ENCODE measurements around the gene BTRC. TPM values are rescaled to one million over a fixed set of nuclear protein-coding genes. Genes with fewer than 3 reads are reported as not detected.

Gene BTRC
- total RNA-seq, 1 donor from 2014 or later: 35.5 TPM

DNA sequence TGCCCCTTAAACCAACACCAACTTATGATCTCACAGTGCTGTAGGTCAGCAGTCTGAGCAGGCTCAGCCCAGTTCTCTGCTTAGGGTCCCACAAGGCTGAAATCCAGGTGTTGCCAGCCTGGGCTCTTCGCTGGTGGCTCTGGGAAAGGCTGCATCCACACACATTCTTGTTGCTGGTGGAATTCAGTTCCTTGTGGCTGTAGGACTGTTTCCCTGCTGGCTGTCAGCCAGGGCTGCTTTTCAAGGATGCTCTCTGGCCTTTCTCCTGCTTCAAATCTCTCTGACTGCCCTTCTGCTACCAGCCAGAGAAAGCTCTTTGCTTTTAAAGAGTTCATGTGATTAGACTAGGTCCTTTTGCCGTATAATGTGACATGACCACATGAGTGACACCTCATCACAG, 218.8 kb downstream of the BTRC start:
- H3K27ac Mint-ChIP-seq (ENCODE audit: unreplicated experiment): no peak overlapping the region
- no peaks in the 10 kb centered on the region for H3K9me3 Mint-ChIP-seq
- no peaks in the 10 kb centered on the region for H3K36me3 Mint-ChIP-seq (ENCODE audit: low read depth)
- TF ChIP-seq, protein P1, sequence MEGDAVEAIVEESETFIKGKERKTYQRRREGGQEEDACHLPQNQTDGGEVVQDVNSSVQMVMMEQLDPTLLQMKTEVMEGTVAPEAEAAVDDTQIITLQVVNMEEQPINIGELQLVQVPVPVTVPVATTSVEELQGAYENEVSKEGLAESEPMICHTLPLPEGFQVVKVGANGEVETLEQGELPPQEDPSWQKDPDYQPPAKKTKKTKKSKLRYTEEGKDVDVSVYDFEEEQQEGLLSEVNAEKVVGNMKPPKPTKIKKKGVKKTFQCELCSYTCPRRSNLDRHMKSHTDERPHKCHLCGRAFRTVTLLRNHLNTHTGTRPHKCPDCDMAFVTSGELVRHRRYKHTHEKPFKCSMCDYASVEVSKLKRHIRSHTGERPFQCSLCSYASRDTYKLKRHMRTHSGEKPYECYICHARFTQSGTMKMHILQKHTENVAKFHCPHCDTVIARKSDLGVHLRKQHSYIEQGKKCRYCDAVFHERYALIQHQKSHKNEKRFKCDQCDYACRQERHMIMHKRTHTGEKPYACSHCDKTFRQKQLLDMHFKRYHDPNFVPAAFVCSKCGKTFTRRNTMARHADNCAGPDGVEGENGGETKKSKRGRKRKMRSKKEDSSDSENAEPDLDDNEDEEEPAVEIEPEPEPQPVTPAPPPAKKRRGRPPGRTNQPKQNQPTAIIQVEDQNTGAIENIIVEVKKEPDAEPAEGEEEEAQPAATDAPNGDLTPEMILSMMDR (conservative IDR thresholded peaks at IDR 0.05): no peak
- no peaks in the 10 kb centered on the region for H3K4me1 Mint-ChIP-seq
- DNase-seq (ENCODE audit: low read depth, low spot score): no peak
- H3K27me3 Mint-ChIP-seq (ENCODE audit: low read depth): peaks cover 54% of the 10 kb centered on the region
- H3K4me3 Mint-ChIP-seq: no peak overlapping the region

DNA sequence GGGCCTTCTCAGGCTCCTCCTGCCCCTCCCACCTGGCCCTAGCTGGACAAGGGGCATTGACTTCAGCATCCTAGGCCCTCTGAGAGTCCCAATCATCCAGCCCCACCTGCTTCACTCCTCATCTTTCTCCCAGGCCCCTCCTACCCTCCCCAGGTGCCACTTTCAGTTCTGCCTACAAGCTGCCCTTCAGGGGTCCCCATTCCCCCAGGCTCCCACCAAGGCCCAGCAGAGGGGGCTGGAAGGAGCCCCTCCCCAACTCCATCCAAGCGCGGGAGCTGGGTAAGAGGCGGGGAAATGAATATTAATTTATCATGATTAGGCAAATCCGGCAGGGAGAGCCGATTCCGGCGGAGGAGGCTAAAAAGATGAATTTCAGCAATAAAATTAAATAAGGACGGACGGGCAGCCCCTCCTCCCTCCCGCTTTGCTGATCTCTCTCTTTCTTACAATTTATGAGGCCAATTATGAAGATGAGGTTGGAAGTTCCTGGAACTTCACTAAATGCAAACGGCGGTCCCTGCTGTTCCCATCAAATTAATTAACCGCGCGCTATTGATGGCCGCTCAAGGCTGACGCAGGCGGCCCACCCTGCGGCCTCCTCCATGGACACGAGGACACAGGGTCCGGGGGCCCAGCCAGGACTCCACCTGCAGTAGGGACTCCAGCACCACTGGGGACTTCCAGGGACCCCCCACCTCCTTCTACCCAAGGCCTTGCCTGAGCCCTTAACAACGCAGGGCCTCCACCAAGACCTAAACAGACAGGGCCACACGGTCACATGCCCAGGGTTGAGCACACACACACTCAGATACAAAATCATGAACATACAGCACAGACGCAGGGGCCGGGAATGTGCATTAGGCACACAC, 220.2 kb downstream of the BTRC start:
- TF ChIP-seq, protein P1 (conservative IDR thresholded peaks at IDR 0.05): no peak
- peak overlapping the region; percentile 41 for H3K4me3 Mint-ChIP-seq
- H3K36me3 Mint-ChIP-seq (ENCODE audit: low read depth): peaks cover 2% of the 10 kb centered on the region
- peaks cover 40% of the 10 kb centered on the region for H3K27me3 Mint-ChIP-seq (ENCODE audit: low read depth)
- DNase-seq (ENCODE audit: low read depth, low spot score): no peak
- peak overlapping the region; percentile 28 for H3K27ac Mint-ChIP-seq (ENCODE audit: unreplicated experiment)
- H3K9me3 Mint-ChIP-seq: no peaks in the 10 kb centered on the region
- H3K4me1 Mint-ChIP-seq: no peaks in the 10 kb centered on the region

DNA sequence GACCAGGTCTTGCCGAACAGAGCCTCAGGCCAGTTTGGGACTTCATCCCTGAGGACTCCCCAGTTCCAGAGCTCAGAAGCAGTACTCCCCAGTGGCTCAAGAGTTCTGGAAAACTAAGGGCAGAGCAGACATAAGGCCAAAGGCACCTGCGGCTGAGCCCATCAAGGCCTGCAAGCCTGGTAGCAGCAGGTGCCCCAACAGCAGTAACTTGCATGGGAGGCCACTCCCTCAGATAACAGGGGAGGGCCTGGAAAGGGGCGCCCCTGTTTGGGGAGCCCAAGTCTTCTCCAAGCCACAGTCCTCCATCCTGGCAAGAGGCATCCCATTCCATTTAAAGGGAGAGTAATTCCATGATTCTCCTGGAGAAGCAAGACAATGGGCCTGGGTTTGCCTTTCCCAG, 221.1 kb downstream of the BTRC start:
- peaks cover 31% of the 10 kb centered on the region for H3K27me3 Mint-ChIP-seq (ENCODE audit: low read depth)
- no peak for DNase-seq (ENCODE audit: low read depth, low spot score)
- no peak overlapping the region for H3K27ac Mint-ChIP-seq (ENCODE audit: unreplicated experiment)
- H3K9me3 Mint-ChIP-seq: no peaks in the 10 kb centered on the region
- TF ChIP-seq, protein P1 (conservative IDR thresholded peaks at IDR 0.05): no peak
- H3K4me1 Mint-ChIP-seq: no peaks in the 10 kb centered on the region
- peaks cover 2% of the 10 kb centered on the region for H3K36me3 Mint-ChIP-seq (ENCODE audit: low read depth)
- no peak overlapping the region for H3K4me3 Mint-ChIP-seq

DNA sequence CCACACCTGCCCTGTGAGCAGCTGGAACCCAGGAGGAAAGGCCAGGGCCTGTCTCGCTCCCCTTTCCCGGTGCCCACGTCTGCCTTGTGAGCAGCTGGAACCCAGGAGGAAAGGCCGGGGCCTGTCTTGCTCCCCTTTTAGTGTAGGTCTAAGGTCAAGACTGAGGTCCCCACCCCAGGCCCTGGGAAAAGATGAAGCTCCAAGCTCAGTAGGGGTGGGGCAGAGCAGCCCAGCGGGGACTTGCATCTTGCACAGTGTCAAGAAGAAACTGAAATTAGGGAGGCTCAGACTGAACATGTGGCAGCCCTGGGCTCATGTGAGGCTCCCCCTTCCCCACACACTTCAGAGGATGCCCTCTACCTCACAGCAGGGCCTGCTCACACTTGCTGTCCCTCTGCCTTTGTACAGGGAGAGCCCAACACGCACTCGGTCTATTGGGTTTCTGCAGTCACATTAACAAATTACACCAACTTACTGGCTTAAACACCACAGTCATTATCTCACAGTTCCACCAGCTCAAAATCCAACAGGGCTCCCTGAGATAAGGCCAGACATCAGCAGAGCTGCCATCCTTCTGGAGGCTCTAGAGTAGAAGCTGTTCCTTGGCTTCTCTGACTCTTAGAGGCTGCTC, 221.7 kb downstream of the BTRC start:
- Mint-ChIP-seq H3K9me3 (no peaks in the 10 kb centered on the region), H3K27ac (ENCODE audit: unreplicated experiment) (no peak overlapping the region), H3K36me3 (ENCODE audit: low read depth) (peaks cover 2% of the 10 kb centered on the region), H3K4me1 (no peaks in the 10 kb centered on the region), H3K4me3 (peak overlapping the region; percentile 18), H3K27me3 (ENCODE audit: low read depth) (peaks cover 28% of the 10 kb centered on the region)
- TF ChIP-seq, protein P1 (conservative IDR thresholded peaks at IDR 0.05): no peak
- DNase-seq (ENCODE audit: low read depth, low spot score): no peak

DNA sequence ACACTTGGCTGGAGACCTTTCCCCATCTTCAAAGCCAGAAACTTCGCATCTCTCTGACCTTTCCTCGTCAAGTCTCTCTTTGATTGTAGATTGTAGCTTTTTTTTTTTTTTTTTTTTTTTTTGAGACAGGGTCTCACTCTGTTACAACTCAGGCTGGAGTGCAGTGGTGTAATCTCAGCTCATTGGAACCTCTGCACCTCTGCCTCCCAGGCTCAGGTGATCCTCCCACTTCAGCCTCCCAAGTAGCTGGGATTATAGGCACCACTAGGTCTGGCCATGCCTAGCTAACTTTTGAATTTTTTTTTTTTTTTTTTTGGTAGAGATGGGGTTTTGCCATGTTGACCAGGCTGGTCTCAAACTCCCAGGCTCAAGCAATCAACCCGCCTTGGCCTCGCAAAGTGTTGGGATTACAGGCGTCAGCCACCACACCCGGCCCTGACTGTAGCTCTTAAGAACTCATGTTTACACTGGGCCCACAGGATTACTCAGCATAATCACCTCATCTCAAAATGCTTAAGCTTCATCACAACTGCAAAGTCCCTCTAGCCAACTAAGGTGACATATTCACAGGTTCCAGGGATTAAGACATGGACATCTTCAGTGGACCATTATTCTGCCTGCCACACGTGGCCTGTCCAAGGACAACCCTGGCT, 222.4 kb downstream of the BTRC start:
- DNase-seq (ENCODE audit: low read depth, low spot score): no peak
- H3K4me1 Mint-ChIP-seq: no peaks in the 10 kb centered on the region
- H3K27me3 Mint-ChIP-seq (ENCODE audit: low read depth): peaks cover 21% of the 10 kb centered on the region
- peak overlapping the region; percentile 18 for H3K4me3 Mint-ChIP-seq
- peaks cover 2% of the 10 kb centered on the region for H3K36me3 Mint-ChIP-seq (ENCODE audit: low read depth)
- H3K9me3 Mint-ChIP-seq: no peaks in the 10 kb centered on the region
- TF ChIP-seq, protein P1 (conservative IDR thresholded peaks at IDR 0.05): no peak
- H3K27ac Mint-ChIP-seq (ENCODE audit: unreplicated experiment): no peak overlapping the region

All from neural crest cell (in vitro differentiated cells).